Bronchial epithelial cell (primary cell): ENCODE measurements around the gene GNG8. TPM values are rescaled to one million over a fixed set of nuclear protein-coding genes. Genes with fewer than 3 reads are reported as not detected.

ENCODE experiments used
- DNase-seq: peaks from one replicate; pipeline ENCODE4 v3.0.0-alpha.2; 2010; ENCODE audit warnings: low read depth
- FAIRE-seq: peaks from 2 replicates; lab custom pipeline; 2011; peaks lifted over from hg19 to GRCh38; lab: Jason Lieb, UNC
- H3K27me3 ChIP-seq: 2 replicates; pipeline ENCODE4 v1.5.1; 2011; ENCODE audit warnings: low read length; ENCODE audit not compliant: control insufficient read depth, insufficient read depth
- H3K36me3 ChIP-seq: 2 replicates; pipeline ENCODE4 v1.5.1; 2011; ENCODE audit warnings: low read length; ENCODE audit not compliant: control insufficient read depth, insufficient read depth
- H3K4me3 ChIP-seq: 2 replicates; pipeline ENCODE4 v1.5.1; 2011; ENCODE audit warnings: mild to moderate bottlenecking, low read depth, low read length, control low read depth
- total RNA-seq: library from RNA; depleted of rRNA; stranded (reverse); fragments of >200 nt; gene quantifications from 2 replicates; pipeline ENCODE4 v1.2.1, GENCODE V29; 2014
- TF ChIP-seq, protein P1 (sequence below): IDR thresholded peaks from 2 replicates; pipeline ENCODE4 v1.5.1; 2011; ENCODE audit warnings: mild to moderate bottlenecking, moderate library complexity, low read length, control low read depth, inconsistent platforms; ENCODE audit not compliant: insufficient read depth, severe bottlenecking

Gene GNG8
- total RNA-seq, 1 donor from 2014 or later = not detected

DNA sequence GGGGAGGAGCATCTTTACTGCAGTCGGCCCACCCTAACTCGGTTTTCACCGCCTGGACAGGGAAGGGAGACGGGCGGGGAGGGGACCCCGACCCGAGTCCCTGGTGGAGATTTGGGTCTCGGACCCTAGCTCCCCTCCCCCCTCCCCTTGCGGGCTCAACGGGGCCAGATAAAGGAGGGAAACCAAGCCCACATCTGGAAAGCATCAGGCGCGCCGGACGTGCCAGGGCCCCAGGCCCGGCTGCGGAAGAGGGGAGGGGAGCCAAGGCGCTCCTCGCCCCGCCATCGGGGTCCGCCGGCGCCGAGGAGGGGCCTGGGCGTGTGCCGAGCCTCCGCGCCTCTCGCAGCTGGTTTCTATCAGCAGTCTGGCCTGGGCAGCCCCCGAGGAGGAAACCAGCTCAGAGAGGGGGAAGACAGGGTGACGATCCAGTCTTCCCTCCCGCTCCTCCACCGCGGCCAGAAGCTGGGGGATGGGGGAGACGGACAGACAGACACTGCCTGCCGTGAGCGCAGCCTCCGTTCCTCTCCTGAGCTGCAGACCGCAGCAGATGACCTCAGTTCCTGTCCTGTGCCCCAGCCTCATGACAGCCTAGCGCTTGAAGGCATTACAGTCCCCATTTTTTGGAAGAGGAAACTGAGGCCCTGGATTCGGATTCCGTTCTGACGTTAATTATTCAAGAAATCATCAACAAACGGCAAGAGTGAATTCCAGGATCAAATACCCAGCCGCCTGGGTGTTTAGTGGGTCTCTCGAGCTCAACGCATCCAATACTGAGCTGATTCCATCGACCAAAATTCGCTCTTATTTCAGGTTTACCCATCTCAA is 3.6 kb upstream of the GNG8 start:
- FAIRE-seq = no peak
- TF ChIP-seq, protein P1, sequence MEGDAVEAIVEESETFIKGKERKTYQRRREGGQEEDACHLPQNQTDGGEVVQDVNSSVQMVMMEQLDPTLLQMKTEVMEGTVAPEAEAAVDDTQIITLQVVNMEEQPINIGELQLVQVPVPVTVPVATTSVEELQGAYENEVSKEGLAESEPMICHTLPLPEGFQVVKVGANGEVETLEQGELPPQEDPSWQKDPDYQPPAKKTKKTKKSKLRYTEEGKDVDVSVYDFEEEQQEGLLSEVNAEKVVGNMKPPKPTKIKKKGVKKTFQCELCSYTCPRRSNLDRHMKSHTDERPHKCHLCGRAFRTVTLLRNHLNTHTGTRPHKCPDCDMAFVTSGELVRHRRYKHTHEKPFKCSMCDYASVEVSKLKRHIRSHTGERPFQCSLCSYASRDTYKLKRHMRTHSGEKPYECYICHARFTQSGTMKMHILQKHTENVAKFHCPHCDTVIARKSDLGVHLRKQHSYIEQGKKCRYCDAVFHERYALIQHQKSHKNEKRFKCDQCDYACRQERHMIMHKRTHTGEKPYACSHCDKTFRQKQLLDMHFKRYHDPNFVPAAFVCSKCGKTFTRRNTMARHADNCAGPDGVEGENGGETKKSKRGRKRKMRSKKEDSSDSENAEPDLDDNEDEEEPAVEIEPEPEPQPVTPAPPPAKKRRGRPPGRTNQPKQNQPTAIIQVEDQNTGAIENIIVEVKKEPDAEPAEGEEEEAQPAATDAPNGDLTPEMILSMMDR = no peak
- no peaks in the 10 kb centered on the region for H3K36me3 ChIP-seq
- peaks cover 16% of the 10 kb centered on the region for H3K27me3 ChIP-seq
- H3K4me3 ChIP-seq = peak overlapping the region; percentile 27
- no peak for DNase-seq

DNA sequence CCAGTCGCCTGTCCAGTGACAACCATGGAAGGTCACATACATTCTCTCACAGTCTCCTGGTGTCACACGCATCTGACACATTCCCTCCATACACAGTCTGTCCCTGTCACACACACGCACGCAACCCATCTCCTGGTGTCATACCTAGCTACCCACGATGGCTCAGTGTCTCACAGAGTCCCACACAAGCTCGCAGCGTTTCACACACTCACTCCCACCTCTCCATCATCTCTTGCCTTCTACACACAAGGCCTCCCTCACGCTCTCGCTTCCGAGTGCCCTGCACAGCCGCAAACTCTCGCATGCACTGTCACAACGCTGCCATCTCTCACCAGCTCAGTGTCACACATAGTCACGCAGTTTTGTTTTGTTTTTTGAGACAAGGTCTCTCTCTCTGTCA is 1.2 kb upstream of the GNG8 start:
- DNase-seq = no peak
- no peak for FAIRE-seq
- TF ChIP-seq, protein P1 = no peak
- H3K36me3 ChIP-seq = no peaks in the 10 kb centered on the region
- no peak overlapping the region for H3K4me3 ChIP-seq
- H3K27me3 ChIP-seq = peaks cover 16% of the 10 kb centered on the region

DNA sequence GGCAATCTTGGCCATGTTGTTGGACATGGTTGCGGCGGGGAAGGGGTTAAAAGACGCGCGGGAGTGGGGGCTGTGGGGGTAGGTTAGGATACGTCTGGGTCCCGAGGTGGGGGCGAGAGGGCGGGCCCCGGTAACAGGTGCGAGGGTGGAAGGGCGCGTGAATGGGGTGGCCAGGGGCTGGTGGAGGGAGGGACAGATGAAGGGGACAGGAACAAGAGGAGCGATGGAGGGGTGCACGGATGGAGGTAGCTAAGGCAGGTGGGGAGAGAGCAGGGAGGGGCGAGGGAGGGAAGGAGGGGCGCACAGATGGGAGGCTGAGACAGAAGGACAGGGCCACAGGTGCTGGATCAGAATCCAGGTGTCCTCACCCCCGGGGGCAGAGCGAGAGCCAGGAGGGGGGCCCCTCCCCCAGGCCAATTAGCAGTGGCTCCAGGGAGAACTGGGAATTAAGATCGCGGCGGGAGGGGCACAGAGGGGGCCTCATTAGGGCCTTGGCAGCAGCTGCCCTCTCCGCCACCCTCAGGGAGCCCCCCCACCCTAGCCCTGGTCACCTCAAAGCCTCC is 1.3 kb downstream of the GNG8 start:
- FAIRE-seq = no peak
- no peaks in the 10 kb centered on the region for H3K36me3 ChIP-seq
- peaks cover 10% of the 10 kb centered on the region for H3K27me3 ChIP-seq
- TF ChIP-seq, protein P1 = no peak
- H3K4me3 ChIP-seq = peak overlapping the region; percentile 17
- DNase-seq = no peak

DNA sequence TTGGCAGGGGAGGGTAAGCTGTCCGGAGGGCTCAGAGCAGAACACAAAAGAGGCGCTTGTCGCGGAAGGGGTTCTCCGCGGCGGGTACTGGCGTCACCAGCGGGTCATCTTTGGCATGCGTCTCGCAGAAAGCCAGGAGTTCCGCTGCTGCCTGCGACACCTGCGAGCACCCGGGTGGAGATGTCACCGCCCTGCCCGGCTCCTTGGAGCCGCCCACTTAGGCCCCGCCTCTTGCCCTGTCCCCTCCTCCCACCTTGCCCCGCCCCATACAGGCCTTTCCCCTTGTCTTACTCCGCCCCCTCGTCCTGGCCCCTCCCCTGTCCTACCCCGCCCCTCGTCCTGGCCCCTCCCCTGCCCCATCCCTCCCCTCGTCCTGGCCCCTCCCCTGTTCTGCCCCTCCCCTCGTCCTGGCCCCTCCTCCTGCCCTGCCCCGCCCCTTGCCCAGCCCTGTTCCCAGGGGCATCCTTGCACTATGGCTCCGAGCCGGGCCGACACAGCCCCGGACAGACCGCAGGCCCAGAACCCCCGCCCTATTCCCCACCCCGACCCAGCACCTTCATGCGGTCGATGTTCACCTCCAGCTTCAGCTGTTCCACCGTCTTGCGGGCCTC is 1.9 kb downstream of the GNG8 start:
- peaks cover 8% of the 10 kb centered on the region for H3K27me3 ChIP-seq
- peak; percentile 80 for DNase-seq
- H3K4me3 ChIP-seq = peak overlapping the region; percentile 26
- no peak for FAIRE-seq
- H3K36me3 ChIP-seq = no peaks in the 10 kb centered on the region
- TF ChIP-seq, protein P1 = no peak

DNA sequence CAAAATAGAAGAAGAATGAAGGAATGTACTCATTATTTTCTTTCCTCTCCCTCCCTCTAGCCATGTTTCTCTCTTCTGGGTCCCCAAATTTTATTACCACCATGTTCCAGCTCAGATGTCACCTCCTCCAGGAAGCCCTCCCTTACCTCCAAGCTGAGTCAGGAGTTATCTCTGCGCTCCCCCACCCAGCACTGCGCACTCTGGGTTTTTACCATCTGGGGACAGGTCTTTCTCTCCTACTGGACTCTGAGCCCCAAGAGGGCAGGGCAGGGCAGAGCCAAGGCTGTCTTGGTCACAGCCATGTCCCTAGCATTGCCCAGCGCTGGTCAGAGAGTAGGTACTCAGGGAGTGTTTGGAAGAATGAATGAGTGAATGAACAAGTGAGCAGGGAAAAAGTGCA is 2.9 kb downstream of the GNG8 start:
- Histone ChIP-seq H3K27me3 (peaks cover 8% of the 10 kb centered on the region), H3K36me3 (no peaks in the 10 kb centered on the region), H3K4me3 (no peak overlapping the region)
- DNase-seq (no peak), FAIRE-seq (no peak)
- TF ChIP-seq, protein P1 = no peak
